HG02885 (cell line): Measurements from ENCODE around the gene SMARCE1.
"Not testable (repeated sequence)": the region's sequence is repeated elsewhere in the genome, so short reads cannot be mapped to it uniquely, and the experiment has no call there.

Experiments
- ATAC-seq: cut with Tn5 transposase; IDR thresholded peaks from one replicate; pipeline ENCODE4 v1.9.1; 2021; ENCODE audit warnings: mild to moderate bottlenecking; ENCODE audit not compliant: unreplicated experiment, poor library complexity

Gene SMARCE1

DNA sequence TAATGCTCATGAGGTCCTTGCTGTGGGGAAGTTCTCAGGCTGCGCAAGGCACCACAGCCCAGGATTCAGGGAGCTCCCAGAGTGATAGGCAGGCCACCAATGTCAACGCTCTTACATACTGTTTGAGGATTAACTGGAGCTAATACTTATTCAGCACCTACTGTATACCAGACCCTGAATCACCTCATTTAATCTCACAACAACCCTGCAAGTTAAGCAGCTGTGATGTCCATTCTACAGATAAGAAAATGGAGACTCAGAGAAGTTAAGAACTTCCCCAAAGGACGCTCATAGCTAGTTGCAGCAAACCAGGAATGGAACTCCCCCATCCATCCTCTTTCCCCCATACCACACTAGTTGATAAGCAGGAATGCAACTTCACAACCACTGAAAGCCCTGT is 56.9 kb downstream of the SMARCE1 start:
- no peak for ATAC-seq

DNA sequence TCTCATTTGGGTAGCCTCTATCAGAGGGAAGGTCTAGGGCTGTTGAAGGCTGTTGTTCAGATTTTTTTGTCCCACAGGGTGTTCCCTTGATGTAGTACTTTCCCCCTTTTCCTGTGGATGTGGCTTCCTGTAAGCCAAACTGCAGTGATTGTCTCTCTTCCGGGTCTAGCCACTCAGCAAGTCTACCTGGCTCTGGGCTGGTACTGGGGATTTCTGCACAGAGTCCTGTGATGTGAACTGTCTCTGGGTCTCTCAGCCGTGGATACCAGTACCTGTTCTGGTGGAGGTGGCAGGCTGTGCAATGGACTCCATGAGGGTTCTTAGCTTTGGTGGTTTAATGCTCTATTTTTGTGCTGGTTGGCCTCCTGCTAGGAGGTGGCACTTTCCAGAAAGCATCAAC is 59.1 kb downstream of the SMARCE1 start:
- no peak for ATAC-seq

DNA sequence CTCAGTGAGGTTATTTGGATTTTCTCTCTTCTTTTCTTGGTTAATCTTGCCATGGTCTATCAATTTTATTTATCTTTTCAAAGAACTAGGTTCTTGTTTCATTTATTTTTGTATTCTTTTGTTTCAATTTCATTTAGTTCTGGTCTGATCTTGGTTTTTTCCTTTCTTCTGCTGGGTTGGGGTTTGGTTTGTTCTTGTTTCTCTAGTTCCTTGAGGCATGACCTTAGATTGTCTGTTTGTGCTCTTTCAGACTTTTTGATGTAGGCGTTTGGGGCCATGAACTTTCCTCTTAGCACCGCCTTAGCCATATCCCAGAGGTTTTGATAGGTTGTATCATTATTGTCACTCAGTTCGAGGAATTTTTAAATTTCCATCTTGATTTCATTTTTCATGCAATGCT is 61.4 kb downstream of the SMARCE1 start:
- not testable (repeated sequence) for ATAC-seq

DNA sequence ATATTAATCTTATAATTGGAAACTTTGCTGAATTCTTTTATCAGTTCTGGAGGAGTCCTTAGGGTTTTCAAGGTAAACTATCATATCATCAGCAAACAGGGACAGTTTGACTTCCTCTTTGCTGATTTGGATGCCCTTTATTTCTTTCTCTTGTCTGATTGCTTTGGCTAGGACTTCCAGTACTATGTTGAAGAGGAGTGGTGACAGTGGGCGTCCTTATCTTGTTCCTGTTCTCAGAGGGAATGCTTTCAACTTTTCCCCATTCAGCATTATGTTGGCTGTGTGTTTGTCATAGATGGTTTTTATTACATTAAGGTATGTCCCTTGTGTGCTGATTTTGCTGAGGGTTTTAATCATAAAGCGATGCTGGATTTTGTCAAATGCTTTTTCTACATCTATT is 62.7 kb downstream of the SMARCE1 start:
- not testable (repeated sequence) for ATAC-seq

DNA sequence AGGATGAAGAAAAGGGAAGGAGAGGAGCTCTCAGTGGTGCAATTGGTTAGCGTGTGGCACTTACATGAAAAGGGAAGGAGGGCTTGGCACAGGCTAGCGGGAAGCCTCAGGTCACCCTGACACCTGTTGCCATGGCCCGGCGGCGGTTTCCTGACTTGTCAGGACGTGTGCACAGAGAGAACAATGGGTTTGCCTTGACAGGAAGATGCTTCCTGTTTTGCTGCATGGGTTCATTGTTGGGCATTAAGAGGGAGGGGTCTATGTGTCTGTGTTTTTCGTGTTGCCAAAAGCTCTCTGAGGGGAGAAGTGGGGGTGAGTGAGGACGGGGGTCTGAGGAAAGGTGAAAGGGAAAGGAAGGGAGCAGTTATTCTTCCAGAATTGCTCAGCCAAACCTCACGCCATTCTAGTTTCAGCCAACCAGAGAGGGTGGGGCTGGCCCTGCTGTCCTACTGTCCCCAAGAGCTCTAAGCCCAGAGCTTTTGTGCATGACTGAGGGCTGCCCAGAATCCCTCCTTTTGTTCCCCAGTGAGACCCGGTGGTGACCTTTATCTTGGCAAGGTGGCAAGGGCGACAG is 65.2 kb downstream of the SMARCE1 start:
- peak; percentile 85 for ATAC-seq

DNA sequence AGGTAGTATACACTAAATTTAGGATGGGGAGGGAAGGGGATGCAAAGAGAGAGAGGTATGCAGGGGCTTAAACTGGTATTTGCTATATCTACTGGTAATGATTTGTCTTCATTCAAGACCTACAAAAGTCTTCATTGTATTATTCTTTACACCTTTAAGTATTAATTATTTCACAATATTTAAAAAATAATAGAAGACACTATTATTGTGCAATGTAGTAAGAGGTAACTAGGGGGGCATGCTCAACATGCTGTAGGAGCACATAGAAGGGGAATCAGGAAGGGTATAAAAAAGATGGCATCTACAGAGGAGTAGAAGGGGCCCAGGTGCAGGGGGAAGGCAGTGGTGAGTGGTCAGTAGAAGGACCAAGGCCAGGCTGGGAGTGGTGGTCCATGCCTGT is 67.5 kb downstream of the SMARCE1 start:
- no peak for ATAC-seq

DNA sequence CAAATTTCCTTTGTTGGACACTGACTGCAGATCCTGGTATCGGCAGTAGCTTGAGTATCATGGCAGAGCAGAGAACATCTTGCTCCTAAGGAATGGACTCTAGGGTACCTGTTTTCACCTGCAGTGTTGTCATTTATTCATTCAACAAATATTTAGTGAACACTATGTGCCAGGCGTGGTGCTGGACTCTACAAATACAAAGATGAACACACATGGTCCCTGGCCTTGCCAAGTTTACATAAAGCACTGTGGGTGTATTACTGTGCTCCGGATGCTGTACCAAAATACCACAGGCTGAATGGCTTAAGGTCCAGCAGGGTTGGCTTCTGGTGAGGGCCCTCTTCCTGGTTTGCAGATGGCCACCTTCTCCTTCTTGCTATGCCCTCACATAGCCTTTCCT is 68.1 kb downstream of the SMARCE1 start:
- no peak for ATAC-seq

DNA sequence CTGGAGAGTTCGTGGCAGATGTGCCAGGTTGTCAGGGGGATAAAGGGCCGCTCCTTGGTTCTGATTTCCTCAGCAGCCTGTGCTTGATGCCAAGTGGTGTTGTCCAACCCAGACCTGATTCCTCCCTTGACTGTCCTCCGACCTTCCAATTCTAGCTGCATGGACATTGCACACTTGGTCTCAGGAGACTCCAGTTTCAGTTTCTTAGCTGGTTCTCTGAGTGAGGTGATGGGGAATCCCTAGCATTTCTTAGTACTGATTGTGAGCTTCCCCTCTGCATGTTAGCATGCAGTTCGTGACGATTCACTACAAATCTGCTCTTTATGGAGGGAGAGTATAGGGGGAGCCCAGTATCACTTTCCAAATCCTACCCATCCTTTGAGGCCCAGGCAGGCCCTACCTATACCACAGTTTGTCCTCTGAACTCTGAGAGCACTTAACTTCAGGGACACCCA is 70.0 kb downstream of the SMARCE1 start:
- ATAC-seq, result peak; percentile 56

DNA sequence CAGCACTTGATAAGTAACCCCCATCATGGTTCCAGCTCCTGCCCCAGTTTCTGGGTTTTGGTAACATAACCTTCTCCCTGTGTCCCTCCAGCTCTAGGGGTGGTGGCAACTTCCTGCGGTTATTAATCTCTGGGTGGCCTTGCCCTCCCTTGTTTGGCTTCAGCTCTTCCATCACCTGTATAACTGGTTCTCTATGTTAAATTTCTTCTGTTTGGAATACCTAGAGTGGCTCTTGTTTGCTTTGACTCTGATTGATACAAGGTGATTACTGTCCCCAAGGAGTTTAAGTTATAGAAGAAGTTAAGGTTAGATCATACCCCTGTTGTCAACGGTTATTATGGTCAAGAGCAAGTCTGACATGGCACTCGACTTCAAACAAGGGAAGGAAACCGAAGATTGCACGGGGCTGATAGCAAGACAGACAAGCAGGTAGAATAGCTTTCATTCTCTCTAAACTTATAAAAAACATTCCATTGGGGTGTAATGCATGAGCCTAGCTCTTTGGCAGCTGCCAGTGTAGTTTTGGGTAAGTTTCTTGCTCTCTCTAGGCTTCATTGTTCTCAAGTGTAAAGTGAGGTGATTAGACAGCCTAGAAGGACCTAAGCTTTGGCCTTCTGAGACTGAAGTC is 71.4 kb downstream of the SMARCE1 start:
- ATAC-seq, result no peak
